HepG2 (cell line): Measurements from ENCODE around the gene TXNL4A. TPM values are rescaled to one million over a fixed set of nuclear protein-coding genes. Genes with fewer than 3 reads are reported as not detected.
A peak's percentile ranks its signal among the peaks of the same experiment; 100 is the strongest.

Source experiments
- ATAC-seq: fragments of 200-7000 bp; cut with Tn5 transposase; 3 replicates; pipeline ENCODE4 v1.9.1; 2020; ENCODE audit warnings: mild to moderate bottlenecking, moderate library complexity
- BruUV-seq: library from RNA; stranded (reverse); fragments of 400-500 nt; replicated peaks from 2 replicates; lab custom pipeline; 2021; lab: Mats Ljungman, UMichigan
- CTCF ChIA-PET: fragments of 300-600 bp; formaldehyde crosslinking; extraction: SDS; loops from one replicate; lab custom pipeline; 2021; ENCODE audit warnings: low total read pairs, inconsistent platforms, low intra/inter-chr PET ratio; lab: Yijun Ruan, JAX
- POLR2A ChIA-PET: fragments of 350-600 bp; sonication (Branson Sonifier 250); formaldehyde crosslinking; loops from one replicate; lab custom pipeline; 2020; ENCODE audit warnings: antibody characterized with exemption, inconsistent platforms; lab: Yijun Ruan, JAX
- DNase-seq: peaks from one replicate; pipeline ENCODE4 v3.0.0-alpha.2; 2015; ENCODE audit warnings: low spot score
- FAIRE-seq: peaks from 3 replicates; lab custom pipeline; 2011; peaks lifted over from hg19 to GRCh38; lab: Jason Lieb, UNC
- H2AFZ ChIP-seq: one replicate; pipeline ENCODE4 v1.6.1; 2011; ENCODE audit warnings: low read length, inconsistent platforms
- H3K27ac ChIP-seq: fragments of 300-600 bp; 3 replicates; pipeline ENCODE4 v1.8.0; 2011; ENCODE audit warnings: mixed run types, mild to moderate bottlenecking, mixed read lengths, low read length, inconsistent platforms; ENCODE audit not compliant: insufficient read depth; ENCODE audit errors: extremely low read length
- H3K27me3 ChIP-seq, 2 experiments: fragments of 200-600 bp in 1 of 2; 2 replicates in 1 of 2; 3 replicates in 1 of 2; pipeline versions ENCODE4 v1.6.0 to v1.8.0; 2011; ENCODE audit warnings: low read length in 2 of 2, mild to moderate bottlenecking in 2 of 2, moderate library complexity in 2 of 2, inconsistent platforms in 1 of 2; ENCODE audit not compliant: insufficient read depth in 2 of 2, control insufficient read depth in 1 of 2
- H3K36me3 ChIP-seq, 2 experiments: fragments of 200-600 bp in 1 of 2; replicated peaks in 1 of 2; 2 replicates in 1 of 2; 3 replicates in 1 of 2; pipeline versions ENCODE4 v1.5.1 to v1.8.0; 2011; ENCODE audit warnings: low read length in 2 of 2, inconsistent platforms in 1 of 2; ENCODE audit not compliant: insufficient read depth in 2 of 2, control insufficient read depth in 1 of 2
- H3K4me1 ChIP-seq: 2 replicates; pipeline ENCODE4 v1.5.1; 2012; ENCODE audit warnings: low read length, inconsistent platforms; ENCODE audit not compliant: insufficient read depth
- H3K4me2 ChIP-seq: 2 replicates; pipeline ENCODE4 v1.6.0; 2011; ENCODE audit warnings: low read depth, low read length, inconsistent platforms
- H3K4me3 ChIP-seq, 3 experiments: fragments of 200-600 bp in 1 of 3; sonication (generic), shearing (Covaris generic) in 1 of 3; replicated peaks in 1 of 3; 2 replicates each; pipeline ENCODE4 v1.5.1; 2011 to 2016; ENCODE audit warnings: low read length in 3 of 3, inconsistent platforms in 2 of 3, low read depth in 2 of 3, mild to moderate bottlenecking in 2 of 3, control low read depth in 1 of 3, mixed read lengths in 1 of 3; ENCODE audit not compliant: insufficient read depth in 1 of 3
- H3K79me2 ChIP-seq: one replicate; pipeline ENCODE4 v1.6.1; 2011; ENCODE audit warnings: low read length, inconsistent platforms; ENCODE audit not compliant: insufficient read depth
- H3K9ac ChIP-seq: 2 replicates; pipeline ENCODE4 v1.6.0; 2011; ENCODE audit warnings: mild to moderate bottlenecking, low read depth, low read length, inconsistent platforms; ENCODE audit not compliant: insufficient read depth
- H3K9me3 ChIP-seq: 2 replicates; pipeline ENCODE4 v1.5.1; 2012; ENCODE audit warnings: mild to moderate bottlenecking, low read length
- H4K20me1 ChIP-seq: 2 replicates; pipeline ENCODE4 v1.6.0; 2011; ENCODE audit warnings: inconsistent platforms, mild to moderate bottlenecking, low read length, moderate library complexity; ENCODE audit not compliant: insufficient read depth
- AKAP8 ChIP-seq: sonication (generic); formaldehyde crosslinking; IDR thresholded peaks from 2 replicates; pipeline ENCODE4 v1.5.1; 2020; ENCODE audit warnings: mild to moderate bottlenecking, missing genetic modification reagents
- HNRNPLL ChIP-seq: fragments of 200-400 bp; formaldehyde crosslinking; IDR thresholded peaks from 2 replicates; pipeline ENCODE4 v1.6.1; 2017; ENCODE audit warnings: mild to moderate bottlenecking, low read depth, low read length; ENCODE audit not compliant: poor library complexity, severe bottlenecking
- MATR3 ChIP-seq: sonication (generic); formaldehyde crosslinking; IDR thresholded peaks from 2 replicates; pipeline ENCODE4 v1.4.0; 2020; ENCODE audit warnings: missing genetic modification reagents
- MIER2 ChIP-seq: IDR thresholded peaks from 2 replicates; pipeline ENCODE4 v1.6.1; 2016; ENCODE audit warnings: missing biosample characterization, missing genetic modification reagents
- SIX1 ChIP-seq: sonication (generic); formaldehyde crosslinking; IDR thresholded peaks from 2 replicates; pipeline ENCODE4 v1.4.0; 2020; ENCODE audit warnings: missing genetic modification reagents, borderline replicate concordance
- SYNCRIP ChIP-seq: fragments of 200-400 bp; formaldehyde crosslinking; IDR thresholded peaks from 2 replicates; pipeline ENCODE4 v1.6.1; 2018; ENCODE audit warnings: mild to moderate bottlenecking, low read depth, low read length; ENCODE audit not compliant: insufficient read depth
- TMF1 ChIP-seq: sonication (generic); formaldehyde crosslinking; IDR thresholded peaks from 2 replicates; pipeline ENCODE4 v1.8.1; 2022; ENCODE audit warnings: low read depth, missing genetic modification reagents
- XBP1 ChIP-seq: sonication (generic); formaldehyde crosslinking; IDR thresholded peaks from 2 replicates; pipeline ENCODE4 v1.5.0; 2020; ENCODE audit warnings: missing genetic modification reagents
- ZFYVE20 ChIP-seq: sonication (generic); formaldehyde crosslinking; IDR thresholded peaks from 2 replicates; pipeline ENCODE4 v1.8.0; 2023; ENCODE audit warnings: low read depth, mild to moderate bottlenecking, moderate library complexity, missing genetic modification reagents, borderline replicate concordance
- ZGPAT ChIP-seq: IDR thresholded peaks from 2 replicates; pipeline ENCODE4 v1.6.1; 2016; ENCODE audit warnings: mild to moderate bottlenecking
- ZNF124 ChIP-seq: sonication (generic); formaldehyde crosslinking; IDR thresholded peaks from 2 replicates; pipeline ENCODE4 v1.4.0; 2020; ENCODE audit warnings: missing genetic modification reagents
- ZNF362 ChIP-seq: sonication (generic); formaldehyde crosslinking; IDR thresholded peaks from 2 replicates; pipeline ENCODE4 v1.4.0; 2020; ENCODE audit warnings: missing genetic modification reagents, mild to moderate bottlenecking, borderline replicate concordance
- ZNF367 ChIP-seq: sonication (generic); formaldehyde crosslinking; IDR thresholded peaks from 2 replicates; pipeline ENCODE4 v1.4.0; 2020; ENCODE audit warnings: missing genetic modification reagents, borderline replicate concordance
- ZNF414 ChIP-seq: sonication (generic); formaldehyde crosslinking; IDR thresholded peaks from 2 replicates; pipeline ENCODE4 v1.5.0; 2020; ENCODE audit warnings: missing genetic modification reagents
- WGBS: methylation state at CpG from one replicate; pipeline ENCODE4 v1.1.6; 2017; ENCODE audit warnings: low lambda C conversion rate; 5-methylcytosine and 5-hydroxymethylcytosine counted together
- in situ Hi-C: cut with HindIII; loops from 2 replicates; pipeline ENCODE4 v1.10.0; 2017; ENCODE audit warnings: low pct_unique_long_range_greater_than_20kb; ENCODE audit not compliant: extremely low pct_ligation_motif_present
- intact Hi-C: fragments of 100-400 bp; cut with micrococcal nuclease; formaldehyde crosslinking; loops from one replicate; pipeline ENCODE4 v1.10.0; 2022; ENCODE audit not compliant: unreplicated experiment
- polyA plus RNA-seq, 8 experiments: library from polyadenylated mRNA; depleted of rRNA in 3 of 8; stranded (reverse) in 7 of 8; unstranded in 1 of 8; fragments of >200 nt; fragmentation: Illumina TruSeq in 4 of 8; extraction: Trizol in 4 of 8; gene quantifications; 2 replicates each; pipeline versions ENCODE4 v1.2.1 to v1.2.3, GENCODE V29; 2011 to 2016; ENCODE audit warnings: low read depth in 4 of 8, missing spikeins in 1 of 8, mixed read lengths in 1 of 8; ENCODE audit not compliant: insufficient read depth in 1 of 8
- total RNA-seq, 5 experiments: library from RNA; depleted of rRNA; stranded (reverse); fragments of >200 nt; fragmentation: Illumina TruSeq; extraction: Trizol; gene quantifications; 2 replicates each; pipeline ENCODE4 v1.2.3, GENCODE V29; 2016; ENCODE audit warnings: low read depth in 1 of 5

TXNL4A gene
- total and polyA plus RNA-seq, 2 of the 13 experiments (the other 11 are each of a cell fraction or from before 2014, with no cell fraction given), result 172 to 202 TPM

GRCh38 chr18:79951545-79952455 is 36.6 kb downstream of the TXNL4A start, which contains the start of gene SLC66A2 (continued):
- TF ChIP-seq ZNF414, result peak; percentile 45; the same call in 1 of the 2 replicates

DNA sequence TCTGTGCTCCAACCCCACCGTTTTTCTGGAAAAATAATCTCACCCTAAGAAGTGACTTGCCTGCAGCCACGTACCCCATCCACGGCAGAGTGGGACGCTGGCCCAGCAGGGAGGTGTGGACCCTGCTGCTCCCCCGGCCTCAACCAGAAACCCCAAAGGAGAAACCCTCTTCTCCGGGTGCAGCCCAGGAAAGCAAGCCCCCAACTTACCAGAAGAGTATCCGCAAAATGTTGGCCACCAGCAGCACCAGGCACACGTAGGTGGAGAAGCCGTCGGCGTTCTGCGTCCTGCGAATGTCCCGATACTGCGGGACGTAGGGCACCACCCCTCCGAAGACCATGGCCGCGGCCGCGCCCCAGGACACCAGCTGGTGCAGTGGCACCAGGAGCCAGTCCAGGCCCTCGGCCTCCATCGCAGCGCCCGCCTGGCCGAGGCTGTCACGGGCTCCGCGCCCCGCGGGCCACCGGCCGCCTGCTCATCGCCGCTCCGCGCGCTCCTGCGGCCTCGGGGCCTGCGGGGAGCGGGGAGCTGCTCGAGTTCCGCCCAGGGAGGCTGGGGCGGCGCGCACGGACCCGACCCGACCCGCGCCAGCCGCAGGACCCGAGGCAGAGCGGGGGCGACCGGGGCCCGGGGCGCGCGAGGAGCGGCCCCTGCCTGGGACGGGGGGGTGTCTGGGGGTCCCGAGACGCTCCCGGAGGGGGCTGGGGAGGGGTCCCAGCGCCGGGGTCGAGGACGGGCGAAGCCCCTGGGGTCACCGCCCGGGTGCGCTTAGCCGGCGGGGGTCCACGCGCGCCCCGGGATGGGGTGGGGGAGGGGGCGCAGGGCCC is 37.6 kb downstream of the TXNL4A start:
- Histone ChIP-seq H3K27me3 (no peaks in the 10 kb centered on the region; a peak in 1 of 5 replicates), H3K4me2 (peak overlapping the region; percentile 93), H3K79me2 (peaks cover 50% of the 10 kb centered on the region), H3K9ac (peak overlapping the region; percentile 85), H3K4me1 (peaks cover 65% of the 10 kb centered on the region), H3K27ac (peak overlapping the region; percentile 55), H4K20me1 (peaks cover 4% of the 10 kb centered on the region; the same call in 1 of the 2 replicates), H3K36me3 (peaks cover 5 to 7% of the 10 kb centered on the region in 2 experiments; a peak in 3 of 5 replicates), H3K9me3 (no peaks in the 10 kb centered on the region), H2AFZ (no peak overlapping the region), H3K4me3 (peak overlapping the region; percentile 85 to 89 (median 88))
- intact Hi-C loops (loop anchor here (1.0 to 2.0 kb wide), 2 partner anchors 16 to 38 kb away; partner anchors contain the start of gene TXNL4A), in situ Hi-C loops (no loop called here)
- no peak for DNase-seq
- ChIA-PET POLR2A (interaction anchor here (1.0 to 2.7 kb wide), 4 partner anchors 13 to 83 kb away, joined by 5 to 21 read pairs (median 18); partner anchors contain the start of genes HSBP1L1 and RBFA), CTCF (interaction anchor here (1.6 kb wide), 1 partner anchor 17 kb away, joined by 7 read pairs; no protein-coding TSS in a partner anchor)
- no TSS peak for BruUV-seq
- ATAC-seq, result peak; percentile 44
- 3% methylated on average over 7 of the region's 81 CpGs for WGBS
- no peak for FAIRE-seq
- TF ChIP-seq ZNF124 (CRISPR knock-in tag) (no peak), MIER2 (no peak), TMF1 (CRISPR knock-in tag) (0 out of 2 replicates have a peak, but pooled peaks have one; percentile 40), ZGPAT (no peak), XBP1 (CRISPR knock-in tag) (no peak), ZNF367 (CRISPR knock-in tag) (no peak), SYNCRIP (no peak), ZFYVE20 (0 out of 2 replicates have a peak, but pooled peaks have one; percentile 27), MATR3 (no peak), HNRNPLL (peak; percentile 33), SIX1 (no peak), AKAP8 (CRISPR knock-in tag) (0 out of 2 replicates have a peak, but pooled peaks have one; percentile 22), ZNF362 (CRISPR knock-in tag) (no peak)
